ENCODE measurements around the gene CDON. TPM values are rescaled to one million over a fixed set of nuclear protein-coding genes. Genes with fewer than 3 reads are reported as not detected.

Gene CDON
- total RNA-seq, 2 donors from 2014 or later = 9.8 to 26.9 TPM

GRCh38 chr11:126079621-126080124 lies 17.0 kb upstream of the CDON start:
- H3K4me1 ChIP-seq (replicated peaks) = peaks cover 5% of the 10 kb centered on the region
- no peak for DNase-seq (ENCODE audit: low spot score)
- no peaks in the 10 kb centered on the region for H3K27me3 ChIP-seq (replicated peaks; ENCODE audit: insufficient read depth)
- intact Hi-C loops (cut with DNase I) = no loop called here
- peak overlapping the region; percentile 2 to 53 for H3K27ac ChIP-seq
- no peaks in the 10 kb centered on the region for H3K9me3 ChIP-seq
- no peak overlapping the region for H3K4me3 ChIP-seq
- H3K36me3 ChIP-seq = no peaks in the 10 kb centered on the region
- WGBS = 27% methylated on average over 6 of the region's 6 CpGs
- TF ChIP-seq POLR2AphosphoS5 (IDR thresholded peaks at IDR 0.05) = no peak
- TF ChIP-seq CTCF (IDR thresholded peaks at IDR 0.05) = no peak
- no peak for TF ChIP-seq POLR2A (IDR thresholded peaks at IDR 0.05)

GRCh38 chr11:126076641-126077040 lies 14.0 kb upstream of the CDON start:
- no peak overlapping the region for H3K27ac ChIP-seq
- no peaks in the 10 kb centered on the region for H3K9me3 ChIP-seq
- H3K4me1 ChIP-seq (replicated peaks) = peaks cover 5% of the 10 kb centered on the region
- TF ChIP-seq CTCF (IDR thresholded peaks at IDR 0.05) (no peak), POLR2A (IDR thresholded peaks at IDR 0.05) (no peak), POLR2AphosphoS5 (IDR thresholded peaks at IDR 0.05) (no peak)
- DNase-seq (ENCODE audit: low spot score) = no peak
- no peaks in the 10 kb centered on the region for H3K36me3 ChIP-seq
- H3K27me3 ChIP-seq (replicated peaks; ENCODE audit: insufficient read depth) = no peaks in the 10 kb centered on the region
- no peak overlapping the region for H3K4me3 ChIP-seq
- intact Hi-C loops (cut with DNase I) = no loop called here
- 94% methylated on average over 1 of the region's 1 CpG for WGBS

GRCh38 chr11:126072801-126073594 lies 10.3 kb upstream of the CDON start:
- no peak overlapping the region for H3K4me3 ChIP-seq
- H3K36me3 ChIP-seq = no peaks in the 10 kb centered on the region
- H3K9me3 ChIP-seq = no peaks in the 10 kb centered on the region
- no peak for DNase-seq (ENCODE audit: low spot score)
- no peaks in the 10 kb centered on the region for H3K27me3 ChIP-seq (replicated peaks; ENCODE audit: insufficient read depth)
- no peak overlapping the region for H3K27ac ChIP-seq
- no peaks in the 10 kb centered on the region for H3K4me1 ChIP-seq (replicated peaks)
- 56% methylated on average over 9 of the region's 9 CpGs for WGBS
- no peak for TF ChIP-seq CTCF (IDR thresholded peaks at IDR 0.05)
- no peak for TF ChIP-seq POLR2AphosphoS5 (IDR thresholded peaks at IDR 0.05)
- no peak for TF ChIP-seq POLR2A (IDR thresholded peaks at IDR 0.05)
- intact Hi-C loops (cut with DNase I) = no loop called here

GRCh38 chr11:126072141-126072741 lies 9.6 kb upstream of the CDON start:
- TF ChIP-seq CTCF (IDR thresholded peaks at IDR 0.05) (no peak), POLR2AphosphoS5 (IDR thresholded peaks at IDR 0.05) (peak; percentile 66)
- intact Hi-C loops (cut with DNase I) = no loop called here
- Histone ChIP-seq H3K9me3 (no peaks in the 10 kb centered on the region), H3K27ac (no peak overlapping the region), H3K4me1 (replicated peaks) (no peaks in the 10 kb centered on the region), H3K27me3 (replicated peaks; ENCODE audit: insufficient read depth) (no peaks in the 10 kb centered on the region), H3K36me3 (no peaks in the 10 kb centered on the region), H3K4me3 (no peak overlapping the region)
- peak; percentile 24 for DNase-seq (ENCODE audit: low spot score)
- WGBS = 49% methylated on average over 5 of the region's 5 CpGs
